GM12875 (cell line): ENCODE results near the gene OTOF.

Source experiments
- H3K4me3 ChIP-seq: one replicate; pipeline ENCODE4 v1.5.1; 2011; ENCODE audit warnings: low read depth, low read length, control low read depth
- CTCF ChIP-seq: IDR thresholded peaks from 2 replicates; pipeline ENCODE4 v1.5.1; 2011; ENCODE audit warnings: low read depth, mild to moderate bottlenecking, control low read depth, inconsistent platforms, low read length, moderate library complexity, borderline replicate concordance; ENCODE audit not compliant: insufficient read depth

The OTOF gene

DNA sequence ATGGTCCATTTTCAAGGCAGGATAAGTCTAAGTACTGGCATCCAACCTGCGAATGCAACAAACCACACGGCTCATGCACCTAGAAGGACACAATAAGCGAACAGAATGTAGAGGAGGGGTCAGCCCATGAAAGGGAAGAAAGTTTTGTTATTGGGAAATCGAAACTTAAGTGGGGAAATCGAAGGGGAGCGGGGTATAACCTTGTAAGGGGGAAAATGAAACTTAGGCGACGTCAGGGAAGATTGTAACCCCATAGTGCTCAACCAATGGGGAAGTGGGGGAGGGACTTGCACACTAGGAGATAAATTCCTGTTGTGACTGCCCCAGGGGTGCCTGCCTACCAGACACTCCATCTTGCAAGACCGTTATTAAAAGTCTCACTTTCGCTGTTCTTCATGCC lies 15.6 kb upstream of the OTOF start:
- H3K4me3 ChIP-seq: no peak overlapping the region
- no peak for TF ChIP-seq CTCF

DNA sequence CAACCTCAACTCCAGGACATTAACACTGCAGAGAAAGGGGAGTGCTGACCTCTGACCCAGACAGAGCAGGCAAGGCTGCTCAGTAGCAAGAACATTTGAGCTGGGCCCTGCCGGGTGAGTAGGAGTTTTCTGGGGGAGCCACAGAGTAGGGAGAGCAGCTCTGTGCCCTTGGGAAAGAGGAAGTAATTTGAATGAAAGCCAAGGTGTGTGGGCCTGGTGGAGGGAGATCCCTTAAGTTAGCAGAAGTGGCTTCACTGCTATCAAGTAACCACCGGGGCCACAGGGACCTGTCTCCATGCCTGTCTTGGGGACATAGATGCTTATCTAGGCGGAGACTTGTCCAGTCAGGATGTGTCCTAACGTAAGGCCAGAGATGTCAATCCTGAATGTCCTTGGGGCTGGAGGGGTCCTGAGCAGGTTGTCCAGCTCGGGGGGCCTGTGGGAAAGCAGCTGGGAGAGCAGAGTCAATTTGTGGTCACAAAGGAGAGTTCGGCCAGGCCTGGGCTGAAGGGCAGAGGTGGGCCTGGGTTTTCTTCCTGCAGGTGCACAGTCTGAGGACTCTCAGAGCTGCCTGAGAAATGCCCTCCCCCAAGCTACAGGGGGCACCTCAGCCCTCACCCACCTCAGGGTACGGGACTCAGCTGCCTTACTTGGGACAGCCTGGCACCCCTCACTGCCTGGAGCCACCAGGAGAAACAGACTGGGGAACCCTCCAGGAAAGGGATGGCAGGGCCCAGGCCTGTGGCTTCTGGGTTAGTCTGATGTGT lies 15.0 kb upstream of the OTOF start:
- no peak for TF ChIP-seq CTCF
- no peak overlapping the region for H3K4me3 ChIP-seq

DNA sequence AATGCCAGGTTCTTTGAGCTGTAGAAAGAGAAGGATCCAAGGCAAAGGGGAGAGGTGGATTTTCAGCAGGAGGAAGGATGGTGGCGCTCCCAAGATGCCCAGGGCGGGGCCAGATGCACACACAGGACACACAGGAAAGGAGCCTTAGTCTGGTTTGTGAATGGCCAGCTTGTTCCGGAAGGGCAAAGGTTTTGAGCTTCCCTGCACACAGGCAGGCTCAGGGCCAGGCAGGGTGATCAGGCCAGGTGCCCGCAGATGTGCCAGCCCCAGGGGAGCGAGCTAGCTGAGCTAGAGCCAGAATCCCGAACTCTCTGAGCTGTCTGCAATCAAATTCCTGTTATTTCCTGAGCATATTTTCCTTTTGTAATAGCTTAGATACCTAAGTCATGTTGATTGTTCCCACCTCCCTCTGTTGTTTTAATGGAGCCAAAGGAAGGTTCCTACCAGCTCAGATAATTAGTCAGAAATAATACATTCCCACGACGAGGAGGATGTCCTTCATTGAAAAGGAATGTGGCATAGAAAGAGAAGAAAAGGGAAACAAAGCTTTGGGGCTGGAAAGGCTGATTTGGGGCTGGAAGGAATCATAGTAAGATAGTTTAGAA lies 13.7 kb upstream of the OTOF start:
- TF ChIP-seq CTCF: no peak
- H3K4me3 ChIP-seq: no peak overlapping the region

DNA sequence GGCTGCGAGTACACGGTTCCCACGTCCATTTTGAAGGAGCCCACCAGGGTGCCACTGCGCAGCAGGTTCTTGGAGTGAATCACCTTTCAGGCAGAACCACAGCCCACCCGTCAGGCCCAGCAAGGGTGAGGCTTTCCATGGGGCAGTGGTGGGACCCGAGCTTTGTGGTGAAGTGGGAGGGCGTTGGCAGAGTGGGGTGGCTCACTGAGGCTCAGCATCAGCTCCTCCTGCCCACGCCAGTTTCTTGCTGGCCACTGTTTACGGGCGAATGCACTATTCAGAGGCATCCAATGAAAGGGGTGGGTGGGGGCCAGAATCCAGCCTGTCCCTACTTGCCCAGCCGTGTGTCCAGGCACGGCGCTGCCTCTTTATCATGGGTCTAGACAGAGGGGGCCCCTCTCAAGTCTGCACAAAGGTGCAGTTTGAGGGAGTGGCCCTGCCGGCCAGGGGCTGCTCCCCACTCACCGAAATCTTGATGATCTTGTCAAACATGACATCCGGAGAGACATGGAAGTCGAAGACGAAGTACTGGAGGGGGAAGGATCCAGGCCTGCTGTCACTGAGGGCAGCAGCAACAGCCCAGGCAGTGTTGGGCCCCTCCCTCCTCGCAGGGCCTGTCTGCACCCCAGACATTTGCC lies 11.4 kb upstream of the OTOF start:
- TF ChIP-seq CTCF: no peak
- no peak overlapping the region for H3K4me3 ChIP-seq

- TF ChIP-seq CTCF: no peak
- H3K4me3 ChIP-seq: no peak overlapping the region
Measured at GRCh38 chr2:26488463-26489212, 10.7 kb upstream of the OTOF start.

DNA sequence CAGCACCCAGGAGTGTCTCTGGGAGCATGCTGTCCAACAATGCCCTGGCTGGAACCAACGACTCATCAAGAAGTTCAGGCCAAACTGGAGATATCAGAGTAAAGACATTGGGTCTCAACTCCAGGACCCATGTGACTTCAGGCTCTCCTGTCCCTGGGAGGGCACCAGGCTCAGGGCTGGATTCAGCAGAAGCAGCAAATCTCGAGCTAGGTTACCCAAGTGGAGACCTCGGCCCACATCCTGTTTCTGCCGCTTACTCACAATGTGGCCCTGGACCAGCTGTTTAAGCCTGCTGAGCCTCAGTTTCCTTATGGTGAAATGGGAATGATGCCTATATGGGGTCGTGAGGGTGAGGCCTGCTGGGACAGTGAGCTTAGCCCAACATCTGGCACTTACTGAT lies 9.3 kb upstream of the OTOF start:
- TF ChIP-seq CTCF: no peak
- H3K4me3 ChIP-seq: no peak overlapping the region
